Right ventricle myocardium superior (tissue), 1 donor: ENCODE results near the gene MAP3K7CL. TPM values are rescaled to one million over a fixed set of nuclear protein-coding genes. Genes with fewer than 3 reads are reported as not detected.

Source experiments
- ATAC-seq: fragments of 200-7000 bp; cut with Tn5 transposase; one replicate; pipeline ENCODE4 v1.9.1; 2020; ENCODE audit warnings: mild to moderate bottlenecking; ENCODE audit not compliant: poor library complexity
- DNase-seq: peaks from one replicate; pipeline ENCODE4 v3.0.0-alpha.2; 2020
- intact Hi-C: fragments of 100-400 bp; cut with DNase I; formaldehyde crosslinking; loops from one replicate; pipeline ENCODE4 v1.11.2; 2022
- total RNA-seq: library from RNA; stranded (reverse); fragmentation: NEBNext Ultra II Directional; extraction: Animal tissue kit (Norgen Biotek cat#: 25700); gene quantifications from one replicate; pipeline ENCODE4 v1.2.1, GENCODE V29; 2021
- donor health status: DM: no; HTN: yes; CAD: no; lungs with severe emphysema.

Gene MAP3K7CL
- total RNA-seq, 1 donor from 2014 or later: 1.1 TPM

DNA sequence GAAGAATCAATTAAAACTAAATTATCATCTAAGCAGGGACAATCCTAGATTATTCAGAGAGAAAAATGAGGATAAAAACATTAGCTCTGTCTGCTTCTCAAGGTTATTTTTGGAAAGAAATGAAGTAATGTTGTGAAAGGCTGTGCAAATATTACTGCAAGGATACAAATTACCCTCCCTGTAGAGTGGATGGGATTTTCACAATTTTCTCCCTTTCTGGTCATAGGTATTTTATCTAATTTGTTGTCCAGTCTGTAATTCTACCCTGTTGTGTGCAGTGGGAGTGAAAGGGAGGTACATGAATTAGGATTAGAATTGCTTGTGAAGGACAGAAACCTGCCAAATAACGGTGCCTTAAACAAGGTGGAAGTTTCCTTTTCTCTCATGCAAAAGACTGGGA is 54.7 kb downstream of the MAP3K7CL start:
- no peak for ATAC-seq
- intact Hi-C loops: no loop called here
- no peak for DNase-seq

GRCh38 chr21:29185633-29186032 is 55.2 kb downstream of the MAP3K7CL start:
- intact Hi-C loops: no loop called here
- DNase-seq (no peak), ATAC-seq (no peak)

DNA sequence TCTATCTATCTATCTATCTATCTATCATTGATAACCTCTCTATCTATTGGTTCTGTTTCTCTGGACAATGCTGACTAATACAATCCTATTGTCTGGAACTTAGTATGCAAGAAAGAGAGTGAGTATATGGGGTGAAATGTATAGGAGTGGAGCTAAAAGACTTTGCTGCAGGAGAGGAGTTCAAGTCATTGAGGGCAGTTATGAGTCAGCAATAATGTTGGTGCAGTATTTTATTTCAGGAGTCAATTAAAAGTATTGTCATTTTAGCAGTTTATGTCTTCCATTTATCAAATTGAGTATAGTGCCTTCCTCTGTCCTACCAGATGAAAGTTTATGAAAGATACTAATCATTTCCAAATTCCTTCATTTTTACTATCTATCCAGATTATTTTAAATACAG is 55.8 kb downstream of the MAP3K7CL start:
- DNase-seq (no peak), ATAC-seq (no peak)
- intact Hi-C loops: no loop called here

- DNase-seq: no peak
These were observed 57.5 kb downstream of the MAP3K7CL start for GRCh38 chr21:29187944-29188343.

GRCh38 chr21:29189353-29189752 is 58.9 kb downstream of the MAP3K7CL start:
- no peak for ATAC-seq
- DNase-seq: no peak
- intact Hi-C loops: no loop called here

More at GRCh38 chr21:29187944-29188343, 57.5 kb downstream of the MAP3K7CL start:
- no peak for ATAC-seq
- intact Hi-C loops: no loop called here

- DNase-seq: peak; percentile 55
- intact Hi-C loops: no loop called here
- ATAC-seq: no peak
These were observed 60.5 kb downstream of the MAP3K7CL start for GRCh38 chr21:29190923-29191331.

DNA sequence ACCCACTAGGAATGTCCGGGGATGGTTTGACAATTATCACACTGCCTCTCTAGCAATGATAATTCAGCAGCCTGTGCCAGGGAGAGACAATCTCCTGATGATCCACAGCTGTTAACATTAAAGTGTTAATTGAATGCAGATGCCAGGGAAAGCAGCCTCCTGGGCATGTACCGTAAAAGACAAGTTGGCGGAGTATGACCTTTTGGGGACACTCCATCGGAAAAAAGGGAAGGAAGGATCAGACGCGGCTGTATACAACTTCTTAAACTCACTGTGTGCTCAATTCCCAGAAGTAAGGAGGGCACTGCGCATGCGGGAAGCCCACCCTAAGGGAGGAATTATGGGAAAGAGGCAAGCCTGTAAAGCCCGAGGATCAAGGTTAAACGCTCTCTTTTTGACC is 62.6 kb downstream of the MAP3K7CL start:
- ATAC-seq (peak; percentile 68), DNase-seq (no peak)
- intact Hi-C loops: no loop called here

- DNase-seq (no peak), ATAC-seq (no peak)
- intact Hi-C loops: no loop called here
These were observed 63.5 kb downstream of the MAP3K7CL start for GRCh38 chr21:29193901-29194300.

GRCh38 chr21:29194342-29194741 is 63.9 kb downstream of the MAP3K7CL start:
- ATAC-seq (no peak), DNase-seq (no peak)
- intact Hi-C loops: no loop called here

DNA sequence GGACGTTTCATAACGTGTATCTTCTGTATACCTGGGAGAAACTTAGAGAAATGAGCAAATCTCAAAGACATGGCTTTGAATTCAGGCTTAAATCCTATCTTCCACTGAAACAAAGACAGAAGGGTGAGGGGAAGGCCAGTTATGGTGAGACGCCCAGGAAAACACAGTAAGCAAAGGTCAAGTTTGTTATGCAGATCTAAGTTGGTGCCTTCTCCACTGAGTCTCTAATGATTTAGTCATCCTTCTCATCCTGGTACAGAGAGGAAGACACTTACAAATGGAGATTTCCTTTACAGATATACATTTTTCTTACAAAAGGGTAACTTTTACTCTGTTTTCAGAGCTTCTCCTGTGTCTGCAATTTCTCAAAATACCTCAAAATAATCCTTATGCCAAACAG is 64.4 kb downstream of the MAP3K7CL start:
- DNase-seq (no peak), ATAC-seq (peak; percentile 36)
- intact Hi-C loops: no loop called here

- ATAC-seq (peak; percentile 75), DNase-seq (no peak)
- intact Hi-C loops: no loop called here
These were observed 65.7 kb downstream of the MAP3K7CL start for GRCh38 chr21:29195981-29196669.

- DNase-seq (no peak), ATAC-seq (no peak)
- intact Hi-C loops: no loop called here
These were observed 66.3 kb downstream of the MAP3K7CL start for GRCh38 chr21:29196670-29197191.

- intact Hi-C loops: no loop called here
- no peak for ATAC-seq
- no peak for DNase-seq
These were observed 70.7 kb downstream of the MAP3K7CL start for GRCh38 chr21:29201186-29201585.

DNA sequence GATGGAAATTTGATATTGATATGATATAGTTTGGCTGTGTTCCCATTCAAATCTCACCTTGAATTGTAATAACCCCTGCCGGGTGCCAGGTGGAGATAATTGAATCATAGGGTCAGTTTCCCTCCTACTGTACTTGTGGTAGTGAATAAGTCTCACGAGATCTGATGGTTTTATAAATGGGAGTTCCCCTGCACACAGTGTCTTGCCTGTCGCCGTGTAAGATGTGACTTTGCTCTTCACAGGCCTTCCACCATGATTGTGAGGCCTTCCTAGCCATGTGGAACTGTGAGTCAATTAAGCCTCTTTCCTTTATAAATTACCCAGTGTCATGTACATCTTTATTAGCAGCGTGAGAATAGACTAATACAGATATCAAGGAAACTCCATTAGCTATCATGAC is 74.6 kb downstream of the MAP3K7CL start:
- no peak for ATAC-seq
- no peak for DNase-seq
- intact Hi-C loops: no loop called here

GRCh38 chr21:29205988-29206387 is 75.5 kb downstream of the MAP3K7CL start:
- ATAC-seq: no peak
- intact Hi-C loops: no loop called here
- no peak for DNase-seq

DNA sequence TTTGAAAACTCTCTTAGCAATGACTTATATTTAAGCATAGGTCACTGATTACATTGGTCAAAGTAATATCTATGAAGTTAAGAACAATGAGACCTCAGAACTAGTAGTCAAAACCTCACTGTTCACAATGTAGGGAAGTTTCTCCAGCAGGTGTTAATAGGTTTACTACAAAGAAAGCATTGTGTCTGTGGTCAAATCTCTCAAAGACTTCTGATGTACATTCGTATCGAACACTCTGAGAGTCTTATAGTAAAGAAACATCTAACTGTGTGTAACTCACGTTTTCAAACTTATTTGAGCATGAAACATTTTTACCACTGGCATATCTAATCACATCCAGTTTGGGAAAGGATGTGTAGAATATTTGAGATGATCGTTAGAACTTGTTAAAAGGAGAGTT is 76.0 kb downstream of the MAP3K7CL start:
- intact Hi-C loops: no loop called here
- ATAC-seq: no peak
- DNase-seq: no peak

- intact Hi-C loops: no loop called here
- no peak for DNase-seq
- no peak for ATAC-seq
These were observed 76.8 kb downstream of the MAP3K7CL start for GRCh38 chr21:29207201-29207600.

- intact Hi-C loops: no loop called here
- DNase-seq: no peak
- ATAC-seq: no peak
These were observed 77.7 kb downstream of the MAP3K7CL start for GRCh38 chr21:29208044-29208681.

GRCh38 chr21:29208682-29209059 is 78.2 kb downstream of the MAP3K7CL start:
- DNase-seq (no peak), ATAC-seq (peak; percentile 69)
- intact Hi-C loops: no loop called here

GRCh38 chr21:29209696-29210095 is 79.3 kb downstream of the MAP3K7CL start:
- intact Hi-C loops: no loop called here
- ATAC-seq (no peak), DNase-seq (no peak)
